Measurements from ENCODE around the gene GPC2. TPM values are rescaled to one million over a fixed set of nuclear protein-coding genes. Genes with fewer than 3 reads are reported as not detected.

GPC2 gene
- total RNA-seq, 1 experiment from 2014 or later = 9.9 TPM

- no peak for DNase-seq (ENCODE audit: low read depth)
Observed at GRCh38 chr7:100122067-100122466, 55.1 kb downstream of the GPC2 start.

- DNase-seq (ENCODE audit: low read depth) = no peak
Observed at GRCh38 chr7:100120733-100121036, 56.5 kb downstream of the GPC2 start.

- DNase-seq (ENCODE audit: low read depth) = peak; percentile 71
Observed at GRCh38 chr7:100119970-100120732, 57.0 kb downstream of the GPC2 start.

Other genes with a start within 250 kb of the GPC2 start
- gene GJC3, start 247.8 kb downstream of the GPC2 start, total RNA-seq (2014; rRNA removed) = not detected in 2 replicates
- not detected in 2 replicates for gene AZGP1, start 201.3 kb downstream of the GPC2 start, total RNA-seq (2014; rRNA removed)
- 19.0 and 21.2 TPM in 2 replicates for gene ZKSCAN1, start 161.8 kb downstream of the GPC2 start, total RNA-seq (2014; rRNA removed)
- 11.8 and 12.6 TPM in 2 replicates for gene ZSCAN21, start 127.6 kb downstream of the GPC2 start, total RNA-seq (2014; rRNA removed)
- gene ZNF3, start 95.7 kb downstream of the GPC2 start, total RNA-seq (2014; rRNA removed) = 31.0 and 32.9 TPM in 2 replicates
- gene COPS6, start 88.4 kb downstream of the GPC2 start, total RNA-seq (2014; rRNA removed) = 96.6 and 100 TPM in 2 replicates
- gene MCM7, start 76.0 kb downstream of the GPC2 start, total RNA-seq (2014; rRNA removed) = 283 and 290 TPM in 2 replicates
- 53.1 and 59.9 TPM in 2 replicates for gene AP4M1, start 75.7 kb downstream of the GPC2 start, total RNA-seq (2014; rRNA removed)
- 98.4 and 106 TPM in 2 replicates for gene TAF6, start 58.0 kb downstream of the GPC2 start, total RNA-seq (2014; rRNA removed)
- 23.2 and 28.0 TPM in 2 replicates for gene CNPY4, start 57.7 kb downstream of the GPC2 start, total RNA-seq (2014; rRNA removed)
- gene MBLAC1, start 50.4 kb downstream of the GPC2 start, total RNA-seq (2014; rRNA removed) = 1.9 and 5.9 TPM in 2 replicates
- gene LAMTOR4, start 28.5 kb downstream of the GPC2 start, total RNA-seq (2014; rRNA removed) = 165 and 202 TPM in 2 replicates
- gene TRAPPC14, start 18.7 kb downstream of the GPC2 start, total RNA-seq (2014; rRNA removed) = 18.8 and 21.8 TPM in 2 replicates
- gene GAL3ST4, start 8.8 kb downstream of the GPC2 start, total RNA-seq (2014; rRNA removed) = 6.7 and 9.8 TPM in 2 replicates
- gene STAG3, start 537 bp upstream of the GPC2 start, total RNA-seq (2014; rRNA removed) = 0.23 and 0.96 TPM in 2 replicates
- gene PVRIG, start 42.6 kb upstream of the GPC2 start, total RNA-seq (2014; rRNA removed) = not detected in 2 replicates
- not detected in 2 replicates for gene SPDYE3, start 130.3 kb upstream of the GPC2 start, total RNA-seq (2014; rRNA removed)
- 15.7 and 20.1 TPM in 2 replicates for gene PILRB, start 180.7 kb upstream of the GPC2 start, total RNA-seq (2014; rRNA removed)
- not detected in 2 replicates for gene PILRA, start 196.1 kb upstream of the GPC2 start, total RNA-seq (2014; rRNA removed)